Subcutaneous preadipocyte (primary cell): Measurements from ENCODE around the gene ZFAND5. TPM values are rescaled to one million over a fixed set of nuclear protein-coding genes. Genes with fewer than 3 reads are reported as not detected.

Experiments used
- total RNA-seq: library from RNA; depleted of rRNA; stranded (reverse); fragments of >200 nt; gene quantifications from 2 replicates; pipeline ENCODE4 v1.2.3, GENCODE V29; 2012

The ZFAND5 gene
- 73.5 and 94.8 TPM in 2 replicates for total RNA-seq

DNA sequence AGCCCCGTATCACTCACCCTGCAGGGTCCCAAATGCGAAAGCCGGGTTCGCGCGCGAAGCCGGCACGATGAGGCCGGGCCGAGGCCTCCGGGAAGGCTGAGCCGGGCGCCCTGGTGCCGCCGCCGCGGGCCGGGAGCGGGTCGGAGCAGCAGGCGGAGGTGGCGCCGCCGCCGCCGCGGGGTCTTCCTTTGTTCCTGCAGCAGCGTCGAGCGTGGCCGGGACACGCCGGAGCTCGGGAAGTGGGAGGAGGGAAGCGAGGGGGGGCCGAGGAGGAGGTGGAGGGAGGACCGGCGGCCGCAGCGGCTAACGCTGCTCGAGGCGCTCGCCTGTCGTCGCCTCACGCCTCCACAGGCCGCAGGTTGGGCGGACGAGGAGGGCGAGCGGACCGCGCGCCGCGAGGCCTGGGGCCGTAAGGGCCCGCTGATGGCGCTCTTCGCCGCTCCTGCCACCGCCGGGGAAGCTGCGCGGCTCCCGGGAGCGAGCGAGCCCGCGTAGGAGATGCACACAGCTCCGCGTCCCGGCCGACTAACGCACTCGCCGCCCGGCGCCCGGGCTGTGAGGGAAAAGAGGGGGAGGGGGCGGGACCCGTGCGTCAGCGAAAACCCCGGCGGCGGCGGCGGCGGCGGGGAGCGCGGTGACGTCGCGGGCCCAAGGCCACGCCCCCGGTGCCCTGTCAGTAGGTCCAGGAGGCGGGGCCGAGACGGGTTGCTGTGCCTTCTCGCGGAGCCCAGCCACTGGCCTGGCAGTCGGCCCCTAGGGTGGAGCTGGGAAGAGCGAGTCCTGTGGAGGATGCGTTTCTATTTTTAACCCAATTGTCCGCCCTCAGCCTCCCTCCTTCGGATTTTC lies at the start of gene ZFAND5:
Gene ZFAND5, minus strand, starts transcription at position 530 of the 846 bp plus-strand sequence. CDS start 4,430 bp downstream, outside the sequence.

Other genes with a start within 250 kb of the ZFAND5 start
- gene GDA, start 215.8 kb downstream of the ZFAND5 start, total RNA-seq, result 0.20 TPM in 1 of 2 replicates, not detected in the other
- gene TMC1, start 156.4 kb upstream of the ZFAND5 start, total RNA-seq, result 0.37 and 0.59 TPM in 2 replicates